Measurements from ENCODE around the gene CST4.
"Not testable (repeated sequence)": the region's sequence is repeated elsewhere in the genome, so short reads cannot be mapped to it uniquely, and the experiment has no call there.

Gene CST4

GRCh38 chr20:23687986-23688385, 852 bp downstream of the CST4 start:
- DNase-seq (ENCODE audit: low read depth) = no peak

DNA sequence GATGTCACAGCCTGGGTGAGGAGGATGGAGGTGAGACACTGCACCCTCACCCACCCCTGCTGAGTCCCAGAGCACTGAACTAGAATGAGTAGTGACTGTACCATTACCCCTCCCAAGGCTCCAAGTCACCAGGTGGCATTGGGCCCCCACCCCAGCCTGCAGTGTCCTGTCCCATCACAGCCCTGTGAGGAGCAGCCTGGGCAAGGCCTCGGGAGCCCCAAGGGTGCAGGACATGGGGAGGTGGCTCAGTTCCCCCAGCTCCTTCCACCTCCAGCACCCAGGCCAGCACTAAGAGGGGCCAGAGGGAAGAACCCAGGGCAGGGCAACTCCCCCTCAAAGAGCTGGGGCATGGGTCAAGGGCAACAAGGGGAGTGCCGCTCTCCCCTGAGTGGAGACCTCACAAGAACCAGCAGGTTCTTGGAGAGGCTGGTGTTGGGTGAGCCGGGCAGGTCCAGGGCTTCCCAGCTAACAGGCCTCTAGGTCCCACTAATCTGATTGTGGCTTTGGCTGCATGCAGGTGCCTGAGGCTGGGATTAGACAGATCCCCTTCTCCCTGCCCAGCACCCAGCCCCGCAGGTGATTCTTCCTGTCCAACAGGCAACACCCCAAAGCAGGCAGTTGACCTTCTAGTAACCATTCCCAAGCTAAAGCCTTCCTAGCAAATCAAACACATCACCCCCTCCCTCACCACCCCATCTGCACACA, 2.6 kb downstream of the CST4 start:
- DNase-seq (ENCODE audit: low read depth) = no peak

DNA sequence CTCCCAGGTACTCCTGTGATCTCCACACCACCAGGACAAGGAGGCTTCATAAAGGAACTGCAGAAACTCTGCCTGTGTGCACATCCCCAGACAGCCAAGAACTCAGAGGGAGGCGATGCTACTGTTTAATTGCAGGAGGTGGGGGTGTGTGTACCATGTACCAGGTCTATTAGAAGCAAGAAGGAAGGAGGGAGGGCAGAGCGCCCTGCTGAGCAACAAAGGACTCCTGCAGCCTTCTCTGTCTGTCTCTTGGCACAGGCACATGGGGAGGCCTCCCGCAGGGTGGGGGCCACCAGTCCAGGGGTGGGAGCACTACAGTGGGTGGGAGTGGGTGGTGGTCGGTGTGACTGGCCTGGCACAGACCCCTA, 3.3 kb downstream of the CST4 start:
- not testable (repeated sequence) for DNase-seq (ENCODE audit: low read depth)

GRCh38 chr20:23684261-23684660, 4.6 kb downstream of the CST4 start:
- DNase-seq (ENCODE audit: low read depth) = no peak

DNA sequence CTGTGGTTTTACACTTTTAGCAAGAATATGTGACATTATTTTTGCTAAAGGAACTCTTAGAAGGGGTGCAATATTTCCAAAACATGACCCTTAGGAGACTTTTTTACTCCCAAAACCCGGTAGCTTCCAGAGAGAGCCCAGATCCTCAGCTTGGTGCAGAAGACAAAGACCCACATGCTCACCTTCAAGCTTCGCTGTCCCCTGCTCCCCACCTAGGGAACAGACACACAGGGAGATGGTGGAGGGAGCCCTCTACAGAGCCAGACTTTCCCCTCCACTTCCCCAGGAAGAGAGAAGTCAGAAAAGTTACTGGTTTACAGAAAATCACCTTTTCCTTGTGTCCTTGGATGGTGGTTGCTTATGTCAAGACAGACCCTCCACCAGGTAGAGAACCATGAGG, 5.0 kb downstream of the CST4 start:
- no peak for DNase-seq (ENCODE audit: low read depth)

DNA sequence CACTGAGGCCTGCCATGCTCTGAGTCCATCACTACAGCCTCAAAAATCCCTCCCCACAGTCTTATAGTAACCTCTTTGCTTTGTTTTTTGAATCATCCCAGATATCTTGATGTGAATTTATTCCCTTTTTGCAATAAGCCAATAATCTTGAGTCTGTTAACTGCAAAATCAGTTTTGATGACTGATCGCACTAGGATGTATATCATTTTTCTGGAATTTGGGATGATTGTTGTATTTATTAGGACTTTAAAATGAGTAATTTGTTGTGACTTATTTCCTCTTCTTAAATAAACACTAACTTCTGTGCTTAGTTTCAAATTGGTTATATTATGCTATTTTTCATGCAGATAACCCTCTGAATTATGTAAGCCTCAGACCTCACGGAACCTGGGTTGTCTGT, 5.6 kb downstream of the CST4 start:
- no peak for DNase-seq (ENCODE audit: low read depth)

- no peak for DNase-seq (ENCODE audit: low read depth)
Measured at GRCh38 chr20:23680146-23680545, 8.7 kb downstream of the CST4 start.

GRCh38 chr20:23679133-23680092, 9.4 kb downstream of the CST4 start:
- no peak for DNase-seq (ENCODE audit: low read depth)

GRCh38 chr20:23673209-23673608, 15.6 kb downstream of the CST4 start:
- no peak for DNase-seq (ENCODE audit: low read depth)

DNA sequence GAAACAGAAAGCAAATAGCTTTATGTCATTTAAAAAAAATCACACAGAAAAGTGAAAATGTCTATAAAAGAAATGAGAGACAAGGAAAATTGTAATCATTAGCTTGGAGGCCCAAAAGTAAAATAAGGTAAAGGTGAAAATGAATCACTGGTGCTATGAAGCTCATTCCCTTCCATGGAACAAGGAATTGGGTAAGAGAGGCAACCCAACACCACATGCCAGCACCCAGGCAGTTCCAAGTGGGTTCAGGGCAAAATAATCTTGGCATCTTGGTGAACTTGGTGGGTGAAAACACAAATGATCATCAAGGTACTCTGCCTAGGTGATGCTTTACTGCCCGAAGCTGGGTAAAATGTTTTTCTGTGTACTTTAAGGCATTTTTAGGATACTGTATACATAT, 16.7 kb downstream of the CST4 start:
- no peak for DNase-seq (ENCODE audit: low read depth)

GRCh38 chr20:23671479-23671878, 17.4 kb downstream of the CST4 start:
- DNase-seq (ENCODE audit: low read depth) = no peak

- DNase-seq (ENCODE audit: low read depth) = no peak
Measured at GRCh38 chr20:23670361-23670760, 18.5 kb downstream of the CST4 start.

DNA sequence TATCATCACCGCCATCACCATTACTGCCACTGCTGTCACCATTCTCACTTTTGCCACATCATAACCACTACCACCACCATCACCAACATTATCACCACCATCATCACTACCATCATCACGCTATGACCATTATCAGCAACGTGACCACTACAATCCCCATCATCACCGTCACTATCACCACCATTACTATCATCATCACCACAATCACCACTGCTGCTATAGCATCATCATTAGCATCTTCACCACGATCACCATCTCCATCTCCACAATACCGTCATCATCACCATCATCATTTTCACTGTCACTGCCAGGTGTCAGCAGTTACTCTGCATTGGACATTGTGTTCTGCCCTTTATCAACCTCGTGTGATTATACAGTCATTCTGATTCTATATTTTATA, 19.0 kb downstream of the CST4 start:
- no peak for DNase-seq (ENCODE audit: low read depth)

DNA sequence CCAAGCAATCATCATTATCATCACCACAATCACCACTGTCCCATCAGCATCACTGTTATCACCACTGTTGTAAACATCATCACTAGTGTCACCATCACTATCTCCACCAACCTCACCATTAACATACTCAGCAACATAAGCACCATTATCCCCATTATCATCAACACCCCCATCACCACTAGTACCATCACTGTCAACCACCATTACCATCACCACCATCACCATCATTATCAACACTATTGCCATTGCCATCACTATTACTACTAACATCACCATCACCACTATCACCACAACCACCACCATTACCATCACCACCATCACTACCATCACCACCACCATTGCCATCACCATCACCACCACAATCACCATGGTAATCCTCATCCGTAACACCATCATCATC, 19.5 kb downstream of the CST4 start:
- DNase-seq (ENCODE audit: low read depth) = no peak

GRCh38 chr20:23668477-23668951, 20.3 kb downstream of the CST4 start:
- DNase-seq (ENCODE audit: low read depth) = no peak

DNA sequence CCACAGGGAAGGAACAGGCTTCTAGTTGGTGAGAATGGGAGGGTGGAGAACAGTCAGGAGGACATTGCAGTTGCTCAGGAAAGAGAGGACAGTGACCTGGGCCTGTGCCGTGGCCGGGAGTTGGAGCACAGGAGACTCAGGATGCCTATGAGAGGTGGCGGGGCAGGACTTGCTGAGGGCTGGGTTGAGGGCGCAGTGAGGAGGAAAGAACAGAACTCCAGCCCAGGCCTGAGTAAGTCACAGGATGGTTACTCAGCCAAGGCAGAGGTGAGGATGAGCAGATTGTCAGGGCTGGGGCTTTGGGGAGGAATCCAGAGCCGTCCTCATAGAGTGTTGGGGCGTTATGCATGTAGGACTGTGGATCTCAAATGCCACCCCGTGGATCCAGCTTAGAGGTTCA, 21.2 kb downstream of the CST4 start:
- DNase-seq (ENCODE audit: low read depth) = no peak

- DNase-seq (ENCODE audit: low read depth) = no peak
Measured at GRCh38 chr20:23666698-23667097, 22.1 kb downstream of the CST4 start.

DNA sequence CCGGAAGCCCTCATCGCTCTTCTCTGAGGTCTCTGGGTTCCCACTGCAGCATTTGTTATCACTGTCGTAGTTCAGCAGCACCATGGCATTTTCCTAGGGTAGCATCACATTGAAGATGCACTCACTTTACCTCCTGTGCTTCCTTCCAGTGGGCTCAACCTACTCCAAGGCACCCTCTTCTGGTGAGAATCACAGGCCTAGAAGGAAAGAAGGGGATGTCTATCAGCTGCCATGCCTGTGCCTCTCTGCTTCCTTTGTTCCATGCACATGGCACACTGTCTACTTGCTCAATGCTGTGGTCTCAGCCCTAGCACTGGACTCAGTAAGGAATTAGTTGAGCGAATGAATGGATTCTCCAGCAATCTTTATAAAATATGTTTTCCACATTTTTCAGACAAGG, 22.6 kb downstream of the CST4 start:
- no peak for DNase-seq (ENCODE audit: low read depth)

DNA sequence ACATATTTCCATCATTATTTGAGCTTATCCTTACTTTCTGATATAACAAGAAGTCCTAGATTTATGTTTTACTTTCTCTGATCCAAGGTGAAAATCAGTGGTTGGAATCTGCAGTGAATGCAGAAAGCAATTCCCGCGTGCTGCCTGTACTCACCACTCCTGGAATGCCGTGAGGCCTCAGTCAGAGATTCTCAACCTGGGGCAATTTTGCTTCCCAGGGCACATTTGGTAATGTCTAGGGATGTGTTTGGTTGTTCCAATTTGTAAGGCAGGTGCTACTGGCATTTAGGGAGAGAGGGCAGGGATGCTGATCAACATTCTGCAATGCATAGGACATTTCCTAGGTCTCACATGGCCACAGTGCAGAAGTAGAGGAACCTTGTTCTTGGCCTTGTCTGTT, 23.9 kb downstream of the CST4 start:
- no peak for DNase-seq (ENCODE audit: low read depth)

GRCh38 chr20:23664046-23664445, 24.8 kb downstream of the CST4 start:
- not testable (repeated sequence) for DNase-seq (ENCODE audit: low read depth)

- DNase-seq (ENCODE audit: low read depth) = no peak
Measured at GRCh38 chr20:23663180-23663579, 25.7 kb downstream of the CST4 start.

- no peak for DNase-seq (ENCODE audit: low read depth)
Measured at GRCh38 chr20:23662276-23662870, 26.5 kb downstream of the CST4 start.

DNA sequence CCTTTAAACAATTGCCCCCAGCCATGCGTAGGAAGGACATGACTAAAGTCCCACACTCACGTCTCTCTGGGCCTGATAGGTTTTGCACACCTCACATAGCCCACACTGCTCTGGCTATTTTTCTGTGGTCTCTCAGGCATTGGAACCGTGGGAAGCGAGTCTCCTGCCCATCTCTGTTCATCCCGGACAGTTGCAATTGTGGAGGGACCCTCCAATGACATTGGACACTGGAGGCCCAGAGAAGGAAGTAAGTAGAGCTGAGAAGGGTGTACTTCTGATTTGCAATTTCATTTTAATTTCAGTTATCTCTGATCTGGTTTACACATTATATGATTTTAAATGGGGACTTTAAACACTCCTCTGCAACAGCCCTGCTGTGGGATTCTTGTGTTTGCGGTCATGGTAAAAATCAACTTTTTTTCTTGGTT, 27.8 kb downstream of the CST4 start:
- DNase-seq (ENCODE audit: low read depth) = no peak
